IPS-NIHi11 (cell line): ENCODE measurements around the gene RSRC1.
"Not testable (repeated sequence)": the region's sequence is repeated elsewhere in the genome, so short reads cannot be mapped to it uniquely, and the experiment has no call there.

Experiments
- DNase-seq: peaks from one replicate; pipeline ENCODE4 v3.0.0; 2012; ENCODE audit warnings: mixed read lengths, low spot score

Gene RSRC1

DNA sequence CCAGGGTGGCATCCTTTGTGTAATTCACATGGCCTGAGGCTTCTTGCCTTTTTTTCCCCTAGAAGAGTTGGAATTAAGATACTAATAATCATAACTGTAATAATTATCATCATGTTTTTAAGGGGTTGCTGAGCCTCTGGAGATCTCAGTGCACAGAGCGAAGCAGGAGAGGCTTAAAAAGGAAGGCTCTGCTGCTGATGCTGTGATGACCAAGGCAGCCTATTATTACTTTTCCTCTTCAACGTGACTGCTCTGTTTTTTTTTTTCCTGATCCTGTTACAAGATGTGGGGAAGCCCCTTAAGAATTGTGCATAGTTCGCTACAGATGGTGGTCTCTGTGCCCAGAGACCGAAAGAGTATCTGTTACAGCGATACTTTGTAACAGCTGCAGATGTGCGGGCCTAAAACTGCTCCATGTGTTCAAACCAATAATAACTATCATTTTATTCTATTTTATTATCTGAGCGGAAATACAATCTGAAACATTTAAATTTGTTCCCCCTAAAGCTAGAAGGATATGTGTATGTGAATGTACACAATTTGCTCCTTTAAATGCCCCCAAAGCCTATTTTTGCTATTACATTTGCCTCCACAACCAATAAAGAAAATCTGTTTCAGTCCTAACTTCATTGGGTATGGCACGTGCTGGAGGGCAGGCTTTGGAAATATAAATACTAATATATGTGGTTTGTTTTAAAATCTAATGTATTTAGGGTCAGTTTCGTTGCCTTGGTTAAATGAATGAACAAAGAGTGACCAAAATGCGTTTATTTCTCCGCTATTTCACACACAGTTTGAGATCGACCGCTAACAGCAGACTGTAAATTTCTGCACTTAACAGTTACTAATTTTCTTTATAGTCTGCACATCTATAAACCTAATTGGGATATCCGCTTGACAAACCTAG is 8.3 kb upstream of the RSRC1 start:
- no peak for DNase-seq

GRCh38 chr3:158102242-158103080 is 7.4 kb upstream of the RSRC1 start:
- DNase-seq: no peak

DNA sequence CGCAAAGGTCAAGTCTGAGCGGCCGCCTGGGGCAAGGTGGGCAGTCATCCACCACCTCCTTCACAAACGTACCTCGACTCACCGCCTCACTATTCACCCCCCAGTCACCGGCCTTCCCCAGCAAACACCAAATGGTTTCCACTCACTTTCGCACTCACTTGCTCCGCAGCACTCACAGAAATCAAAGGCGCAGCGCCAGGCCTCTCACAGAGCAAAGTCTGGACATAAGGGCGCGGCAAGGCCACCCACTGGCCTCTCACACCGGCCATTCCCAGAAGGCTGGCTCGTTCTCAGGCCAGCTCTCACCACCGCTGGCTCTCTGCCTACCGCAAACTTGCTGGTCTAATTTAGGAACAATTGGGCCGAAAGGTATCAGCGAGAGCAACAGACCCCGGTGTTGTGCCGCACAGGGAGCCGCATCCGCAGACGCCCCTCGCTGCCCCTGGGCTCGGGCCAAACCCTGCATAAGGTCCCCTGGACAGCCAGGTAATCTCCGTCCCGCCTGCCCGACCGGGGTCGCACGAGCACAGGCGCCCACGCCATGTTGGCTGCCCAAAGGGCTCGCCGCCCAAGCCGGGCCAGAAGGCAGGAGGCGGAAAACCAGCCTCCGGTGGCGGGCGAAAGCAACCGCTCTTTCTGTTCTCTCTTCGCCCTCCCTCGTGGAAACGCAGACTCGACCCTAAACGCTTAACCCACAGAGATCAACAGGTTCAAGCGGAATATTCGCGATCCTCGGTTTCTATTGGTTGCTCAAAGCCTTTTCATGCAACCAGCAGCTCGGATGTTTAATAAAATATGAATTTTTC is 6.6 kb upstream of the RSRC1 start:
- DNase-seq: no peak

GRCh38 chr3:158103887-158104327 is 6.0 kb upstream of the RSRC1 start:
- DNase-seq: no peak

- no peak for DNase-seq
Observed at GRCh38 chr3:158104431-158104921, 5.4 kb upstream of the RSRC1 start.

DNA sequence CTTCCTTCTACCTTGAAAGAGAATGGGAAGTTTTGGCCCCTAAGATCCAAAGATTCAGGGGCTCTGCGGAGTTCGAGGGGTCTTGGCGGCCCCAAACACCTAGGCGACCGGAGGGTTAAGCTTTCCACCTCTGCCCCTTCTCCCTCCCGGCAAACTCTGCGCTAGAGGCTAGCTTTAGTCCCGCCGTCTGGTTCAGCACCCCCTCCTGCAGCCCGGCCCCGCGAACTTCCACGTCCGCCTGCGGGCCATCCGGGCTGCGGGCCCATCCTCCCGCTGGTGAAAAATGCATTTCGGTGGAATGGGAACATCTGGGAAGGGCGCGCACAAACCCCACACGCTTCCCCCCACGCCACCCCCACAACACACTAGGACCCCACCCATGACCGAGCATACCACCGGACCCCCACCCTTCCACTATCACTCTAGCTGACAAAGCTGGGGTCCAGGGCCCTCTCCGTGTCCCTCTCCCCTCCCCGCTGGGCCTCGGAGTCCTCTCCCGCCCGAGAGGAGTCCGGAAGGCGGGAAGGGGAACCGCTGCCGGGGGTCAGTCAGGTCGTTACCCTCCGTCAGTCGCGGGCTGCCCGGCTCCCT is 4.7 kb upstream of the RSRC1 start:
- no peak for DNase-seq

- peak; percentile 57 for DNase-seq
Observed at GRCh38 chr3:158105710-158106253, 4.1 kb upstream of the RSRC1 start.

DNA sequence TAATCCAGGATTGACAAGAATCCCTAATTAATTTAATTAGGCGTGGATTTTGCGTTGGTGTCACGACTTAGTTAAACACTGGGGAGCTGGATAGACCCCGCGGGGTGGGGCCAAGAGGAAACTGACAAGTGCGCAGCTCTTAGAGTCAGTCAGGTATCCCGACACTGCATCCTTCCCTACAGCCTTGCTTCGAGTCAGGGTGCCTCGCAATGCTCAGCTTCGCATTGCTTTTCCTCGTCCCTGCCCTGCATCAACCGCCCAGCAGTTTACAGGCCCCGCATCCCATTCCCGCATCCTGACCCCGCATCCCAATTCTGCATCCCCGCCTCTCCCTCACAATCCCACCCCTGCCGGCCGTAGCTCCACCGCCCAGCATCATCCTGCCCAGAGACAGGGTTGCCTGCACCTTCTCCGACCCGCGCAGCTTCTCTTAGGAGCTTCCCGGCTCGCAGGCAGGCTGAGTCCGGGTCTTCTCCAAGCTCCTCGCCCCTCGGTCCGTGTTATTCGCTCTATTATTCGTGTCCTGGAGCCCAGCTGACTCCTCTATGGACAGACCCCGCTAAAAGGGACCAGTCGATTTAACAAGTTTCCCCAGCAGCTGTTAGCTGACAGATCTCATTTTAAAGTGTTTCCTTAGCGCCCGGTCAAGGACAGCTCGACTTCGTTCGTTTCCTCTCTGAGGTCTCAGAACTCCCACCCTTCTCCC is 3.0 kb upstream of the RSRC1 start:
- no peak for DNase-seq

DNA sequence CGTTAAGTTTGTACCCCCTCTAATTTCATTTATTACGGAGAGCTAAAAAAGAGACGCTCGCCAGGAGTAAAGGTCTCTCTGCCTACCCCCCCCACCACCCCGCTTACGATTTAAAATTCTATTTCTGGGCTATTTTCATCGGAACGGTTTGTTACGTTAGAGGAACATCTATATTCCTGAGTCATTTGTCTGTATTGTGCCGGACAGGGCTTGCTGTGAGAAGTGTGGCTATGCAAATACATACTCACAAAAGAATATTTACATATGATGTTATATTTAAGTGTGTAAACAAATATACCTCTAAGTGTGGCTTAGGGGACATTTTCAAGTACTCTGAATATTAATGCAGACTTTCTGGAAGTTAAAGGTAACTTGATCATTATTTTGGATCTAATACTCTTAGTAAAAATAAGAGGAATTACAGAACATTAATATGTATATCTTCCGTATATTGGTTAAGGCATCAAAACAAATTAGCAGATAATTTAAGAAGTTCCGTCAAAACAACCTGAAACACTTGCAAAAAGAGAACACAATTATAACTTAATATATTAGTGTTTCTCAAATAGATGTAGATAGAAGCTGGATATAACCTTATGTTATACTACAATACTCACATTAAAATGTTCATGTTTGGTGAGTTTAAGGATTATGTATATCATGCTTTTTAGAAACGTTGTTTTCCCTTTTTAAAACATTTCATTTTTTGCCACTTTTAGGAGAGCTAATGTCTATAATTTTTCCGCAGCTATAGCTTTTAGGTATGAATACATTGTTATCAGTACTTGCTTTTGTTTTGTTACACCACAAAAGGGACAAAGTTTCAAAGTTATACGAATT is 2.1 kb upstream of the RSRC1 start:
- no peak for DNase-seq

- no peak for DNase-seq
Observed at GRCh38 chr3:158108445-158108985, 1.4 kb upstream of the RSRC1 start.

DNA sequence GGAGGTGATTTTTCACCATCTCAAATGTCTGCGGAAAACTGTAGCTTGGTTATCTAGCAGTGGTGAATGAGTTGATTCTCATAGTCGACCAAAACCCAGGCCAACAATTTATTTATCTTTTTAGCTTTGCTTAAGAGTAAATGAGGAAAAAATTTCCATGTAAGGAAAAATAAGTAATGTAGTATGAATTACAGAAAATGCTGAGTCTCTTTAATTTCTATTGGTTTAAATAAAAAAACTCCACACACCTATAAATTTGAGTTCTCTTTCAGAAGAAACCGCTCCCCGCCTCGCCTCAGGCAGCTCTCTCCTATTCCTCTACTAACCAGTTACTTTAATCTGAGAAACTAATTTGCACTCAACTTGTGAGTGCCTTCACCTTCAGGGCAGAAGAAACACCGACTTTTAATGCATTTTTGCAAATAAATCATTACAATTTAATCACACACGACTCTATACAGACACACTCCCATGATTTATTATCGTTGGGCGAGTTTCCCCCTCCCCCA is 540 bp upstream of the RSRC1 start:
- no peak for DNase-seq

- DNase-seq: no peak
Observed at GRCh38 chr3:158110658-158111018, 749 bp downstream of the RSRC1 start.

- no peak for DNase-seq
Observed at GRCh38 chr3:158111861-158112260, 2.0 kb downstream of the RSRC1 start.

DNA sequence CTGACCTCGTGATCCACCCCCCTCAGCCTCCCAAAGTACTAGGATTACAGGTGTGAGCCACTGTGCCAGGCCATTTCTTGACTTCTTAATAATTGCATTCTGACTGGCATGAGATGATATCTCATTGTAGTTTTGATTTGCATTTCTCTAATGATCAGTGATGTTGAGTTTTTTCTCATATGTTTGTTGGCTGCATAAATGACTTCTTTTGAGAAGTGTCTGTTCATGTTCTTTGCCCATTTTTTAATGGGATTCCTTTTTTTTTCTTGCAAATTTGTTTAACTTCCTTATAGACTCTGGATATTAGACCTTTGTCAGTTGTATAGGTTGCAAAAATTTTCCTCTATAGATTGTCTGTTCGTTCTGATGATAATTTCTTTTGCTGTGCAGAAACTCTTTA is 3.7 kb downstream of the RSRC1 start:
- not testable (repeated sequence) for DNase-seq

- no peak for DNase-seq
Observed at GRCh38 chr3:158120330-158120729, 10.4 kb downstream of the RSRC1 start.

GRCh38 chr3:158121295-158121694 is 11.4 kb downstream of the RSRC1 start:
- no peak for DNase-seq

GRCh38 chr3:158122721-158123120 is 12.8 kb downstream of the RSRC1 start:
- DNase-seq: not testable (repeated sequence)

DNA sequence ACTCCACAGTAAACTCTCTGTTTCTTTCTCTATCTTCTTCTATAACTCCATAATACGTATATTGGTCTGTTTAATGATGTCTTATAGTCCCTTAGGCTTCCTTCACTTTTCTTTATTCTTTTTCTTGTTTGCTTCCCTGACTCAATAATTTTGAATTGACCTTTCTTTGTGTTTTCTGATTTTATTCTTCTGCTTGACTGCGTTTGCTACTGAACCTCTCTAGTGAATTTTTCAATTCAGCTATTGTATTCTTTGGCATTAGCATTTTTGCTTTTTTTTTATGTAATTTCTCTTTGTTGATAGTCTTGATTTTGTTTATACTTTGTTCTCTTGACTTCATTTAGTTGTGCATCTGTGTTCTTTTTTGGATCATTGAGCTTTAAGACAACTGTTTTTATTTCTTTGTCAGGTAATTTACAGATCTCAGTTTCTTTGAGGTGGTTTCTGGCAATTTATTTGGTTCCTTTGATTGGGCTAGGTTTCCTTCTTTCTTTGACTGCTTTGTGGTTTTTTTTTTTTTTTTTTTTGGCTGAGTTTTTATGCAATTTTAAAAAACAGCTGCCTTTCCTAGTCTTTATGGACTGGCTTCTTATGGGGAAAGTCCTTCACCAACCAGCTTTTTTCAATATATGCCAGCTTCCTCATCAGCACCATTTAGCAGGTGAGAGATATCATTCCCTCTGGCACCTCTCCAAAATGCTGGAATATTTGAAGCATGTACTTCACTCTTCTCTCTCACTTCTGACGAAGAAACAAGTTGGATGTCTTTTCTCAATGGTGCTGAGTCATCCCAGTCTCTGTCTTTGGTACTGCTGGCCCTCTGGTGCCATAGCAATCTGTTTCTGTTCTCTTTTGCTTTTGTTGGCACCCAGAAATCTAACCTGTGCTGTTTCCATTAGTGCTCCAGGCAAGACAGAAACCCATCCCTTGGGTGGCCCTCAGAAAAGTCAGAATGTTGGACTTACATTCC is 17.6 kb downstream of the RSRC1 start:
- no peak for DNase-seq
